GM12878 (cell line): Measurements from ENCODE around the gene ZNF785. TPM values are rescaled to one million over a fixed set of nuclear protein-coding genes. Genes with fewer than 3 reads are reported as not detected.
"Not testable (repeated sequence)": the region's sequence is repeated elsewhere in the genome, so short reads cannot be mapped to it uniquely, and the experiment has no call there.

ENCODE experiments used
- ATAC-seq: fragments of 200-7000 bp; cut with Tn5 transposase; 3 replicates; pipeline ENCODE4 v1.9.1; 2020; ENCODE audit warnings: mild to moderate bottlenecking, moderate library complexity
- BruUV-seq: library from RNA; stranded (reverse); fragments of 400-500 nt; replicated peaks from 2 replicates; lab custom pipeline; 2021; lab: Mats Ljungman, UMichigan
- CTCF ChIA-PET: fragments of 300-600 bp; sonication (Branson Sonifier 250); formaldehyde crosslinking; extraction: SDS; loops from one replicate; lab custom pipeline; 2021; ENCODE audit warnings: inconsistent platforms; lab: Yijun Ruan, JAX
- POLR2A ChIA-PET: fragments of 350-600 bp; formaldehyde crosslinking; extraction: SDS; loops from one replicate; lab custom pipeline; 2021; ENCODE audit warnings: inconsistent platforms; lab: Charles Lee
- RAD21 ChIA-PET: fragments of 300-600 bp; sonication (Branson Sonifier 250); formaldehyde crosslinking; loops from one replicate; lab custom pipeline; 2023; ENCODE audit warnings: antibody characterized with exemption; ENCODE audit not compliant: unreplicated experiment; lab: Charles Lee
- SMC1A ChIA-PET: fragments of 300-600 bp; sonication (Branson Sonifier 250); formaldehyde crosslinking; loops from one replicate; lab custom pipeline; 2023; ENCODE audit not compliant: unreplicated experiment, uncharacterized antibody; lab: Charles Lee
- DNase-seq: peaks from one replicate; pipeline ENCODE4 v3.0.0-alpha.2; 2011; ENCODE audit warnings: low read depth, low spot score
- FAIRE-seq: peaks from 3 replicates; lab custom pipeline; 2011; peaks lifted over from hg19 to GRCh38; lab: Jason Lieb, UNC
- H2AFZ ChIP-seq: 2 replicates; pipeline ENCODE4 v1.6.0; 2011; ENCODE audit warnings: low read depth, low read length, control low read depth; ENCODE audit not compliant: control insufficient read depth
- H3K27ac ChIP-seq: 2 replicates; pipeline ENCODE4 v1.5.1; 2011; ENCODE audit warnings: control low read depth; ENCODE audit not compliant: control insufficient read depth, insufficient read depth
- H3K27me3 ChIP-seq, 2 experiments: replicated peaks in 1 of 2; 2 replicates each; pipeline versions ENCODE4 v1.6.0 to v1.6.1; 2011; ENCODE audit warnings: low read length in 1 of 2; ENCODE audit not compliant: control insufficient read depth in 2 of 2, insufficient read depth in 2 of 2
- H3K36me3 ChIP-seq, 2 experiments: 2 replicates each; pipeline ENCODE4 v1.5.1; 2011; ENCODE audit warnings: low read length in 1 of 2; ENCODE audit not compliant: control insufficient read depth in 2 of 2, insufficient read depth in 2 of 2
- H3K4me1 ChIP-seq: 2 replicates; pipeline ENCODE4 v1.6.1; 2011; ENCODE audit warnings: mild to moderate bottlenecking, low read length, moderate library complexity, mixed read lengths; ENCODE audit not compliant: control insufficient read depth, insufficient read depth
- H3K4me2 ChIP-seq: 2 replicates; pipeline ENCODE4 v1.6.0; 2011; ENCODE audit warnings: control low read depth; ENCODE audit not compliant: control insufficient read depth, insufficient read depth
- H3K4me3 ChIP-seq: fragments of 200-600 bp; sonication (generic); 2 replicates; pipeline ENCODE4 v1.5.1; 2016
- H3K79me2 ChIP-seq: 2 replicates; pipeline ENCODE4 v1.6.0; 2011; ENCODE audit warnings: low read length; ENCODE audit not compliant: control insufficient read depth, insufficient read depth
- H3K9ac ChIP-seq: 2 replicates; pipeline ENCODE4 v1.8.0; 2011; ENCODE audit warnings: low read length, control low read depth, mixed read lengths; ENCODE audit not compliant: control insufficient read depth, insufficient read depth
- H3K9me3 ChIP-seq: replicated peaks from 3 replicates; pipeline ENCODE4 v1.5.1; 2011; ENCODE audit warnings: mild to moderate bottlenecking, low read length; ENCODE audit not compliant: control insufficient read depth, insufficient read depth
- H4K20me1 ChIP-seq: 2 replicates; pipeline ENCODE4 v1.6.0; 2011; ENCODE audit not compliant: control insufficient read depth, insufficient read depth
- BHLHE40 ChIP-seq, 2 experiments: fragments of 450-650 bp in 1 of 2; IDR thresholded peaks; 2 replicates each; pipeline ENCODE4 v1.6.1; 2011 to 2017; ENCODE audit warnings: low read depth in 2 of 2, borderline replicate concordance in 1 of 2, improper control_type of control experiment in 1 of 2, low read length in 1 of 2, mild to moderate bottlenecking in 1 of 2
- CBFB ChIP-seq: IDR thresholded peaks from 2 replicates; pipeline ENCODE4 v1.6.1; 2016; ENCODE audit warnings: antibody characterized with exemption, low read depth
- CHD4 ChIP-seq: fragments of 200-600 bp; sonication (generic); IDR thresholded peaks from 2 replicates; pipeline ENCODE4 v1.6.1; 2016; ENCODE audit warnings: mild to moderate bottlenecking
- ESRRA ChIP-seq: IDR thresholded peaks from 2 replicates; pipeline ENCODE4 v1.6.1; 2012; ENCODE audit warnings: mild to moderate bottlenecking, low read length, improper control_type of control experiment
- HDAC2 ChIP-seq: fragments of 200-600 bp; sonication (generic); IDR thresholded peaks from 2 replicates; pipeline ENCODE4 v1.6.1; 2017
- JUNB ChIP-seq: IDR thresholded peaks from 2 replicates; pipeline ENCODE4 v1.6.1; 2016; ENCODE audit warnings: antibody characterized with exemption, mild to moderate bottlenecking
- JUND ChIP-seq: IDR thresholded peaks from 2 replicates; pipeline ENCODE4 v1.6.1; 2012; ENCODE audit warnings: low read depth, mild to moderate bottlenecking, low read length, improper control_type of control experiment, moderate library complexity
- MTA3 ChIP-seq: IDR thresholded peaks from 2 replicates; pipeline ENCODE4 v1.6.1; 2012; ENCODE audit warnings: low read length, inconsistent platforms, borderline replicate concordance
- SIX5 ChIP-seq: IDR thresholded peaks from 2 replicates; pipeline ENCODE4 v1.6.1; 2011; ENCODE audit warnings: mild to moderate bottlenecking, low read depth, low read length, moderate library complexity; ENCODE audit not compliant: severe bottlenecking
- SMAD1 ChIP-seq: fragments of 450-650 bp; IDR thresholded peaks from 2 replicates; pipeline ENCODE4 v1.6.1; 2018; ENCODE audit warnings: mild to moderate bottlenecking, low read depth; ENCODE audit not compliant: partially characterized antibody
- TAF1 ChIP-seq: IDR thresholded peaks from 2 replicates; pipeline ENCODE4 v1.6.1; 2011; ENCODE audit warnings: mild to moderate bottlenecking, low read depth, low read length, borderline replicate concordance
- TARDBP ChIP-seq: IDR thresholded peaks from 2 replicates; pipeline ENCODE4 v1.6.1; 2016; ENCODE audit warnings: borderline replicate concordance
- WGBS: methylation state at CpG from one replicate; pipeline ENCODE4 v1.1.6; 2016; ENCODE audit warnings: low lambda C conversion rate; ENCODE audit not compliant: insufficient replicate concordance, insufficient coverage; ENCODE audit errors: missing lambda C conversion rate; 5-methylcytosine and 5-hydroxymethylcytosine counted together
- in situ Hi-C: fragments of 300-500 bp; cut with MboI; formaldehyde crosslinking; loops from 9 replicates; pipeline ENCODE4 v1.14.3; 2018; ENCODE audit warnings: mixed read lengths
- intact Hi-C: fragments of 100-400 bp; cut with micrococcal nuclease; formaldehyde crosslinking; loops from one replicate; pipeline ENCODE4 v1.14.2; 2022; ENCODE audit not compliant: unreplicated experiment
- polyA plus RNA-seq, 11 experiments: library from polyadenylated mRNA; depleted of rRNA in 4 of 11; unstranded in 6 of 11; stranded (reverse) in 5 of 11; fragments of >200 nt; fragmentation: Nextera tagmentation in 4 of 11; fragmentation: Illumina TruSeq in 1 of 11; extraction: Ambion mirVana in 4 of 11; extraction: Trizol in 1 of 11; gene quantifications; 1 replicate in 1 of 11; 2 replicates in 10 of 11; pipeline versions ENCODE4 v1.2.1 to v1.2.3, GENCODE V29; 2011 to 2016; ENCODE audit warnings: inconsistent platforms in 2 of 11, missing spikeins in 2 of 11, low read depth in 1 of 11
- total RNA-seq, 4 experiments: library from RNA; depleted of rRNA in 3 of 4; stranded (reverse); fragments of >200 nt in 3 of 4; fragmentation: Illumina TruSeq in 1 of 4; extraction: Trizol in 1 of 4; gene quantifications; 2 replicates each; pipeline versions ENCODE4 v1.2.1 to v1.2.3, GENCODE V29; 2013 to 2021
- TF ChIP-seq, protein P1 (sequence below): IDR thresholded peaks from 2 replicates; pipeline ENCODE4 v1.6.1; 2011; ENCODE audit warnings: borderline replicate concordance, low read depth, mild to moderate bottlenecking, moderate library complexity, mixed read lengths, low read length; ENCODE audit not compliant: insufficient read depth; ENCODE audit errors: extremely low read length
- TF ChIP-seq, protein P2 (sequence below): fragments of 450-650 bp; IDR thresholded peaks from 2 replicates; pipeline ENCODE4 v1.6.1; 2017; ENCODE audit warnings: mild to moderate bottlenecking, moderate library complexity

ZNF785 gene
- total and polyA plus RNA-seq, 10 of the 15 experiments (the other 5 are each of a cell fraction or from before 2014, with no cell fraction given): 0.87 to 11.5 (median 7.5) TPM

DNA sequence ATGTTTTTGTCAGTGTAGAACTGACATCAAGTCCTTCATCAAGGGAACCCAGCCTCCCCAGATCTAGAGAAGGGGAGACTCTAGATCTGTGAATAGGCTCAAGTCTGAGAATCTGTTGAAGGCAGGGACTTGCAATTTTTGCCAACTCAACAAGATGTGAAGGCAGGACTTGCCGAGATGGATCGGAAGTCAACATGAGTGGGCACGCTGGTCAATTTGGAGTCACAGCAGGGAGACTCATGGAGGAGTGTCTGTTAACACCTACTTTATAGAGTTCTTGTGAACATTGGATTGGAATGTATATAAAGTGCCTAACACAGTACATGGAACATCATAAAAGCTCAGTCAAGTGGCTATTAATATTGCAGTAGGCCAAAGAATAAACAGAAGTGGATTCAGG is 14.7 kb upstream of the ZNF785 start (continued):
- TF ChIP-seq CBFB (no peak), BHLHE40 (IDR thresholded peaks at IDR 0.05; ENCODE audit: borderline replicate concordance in 1 of 2, low read depth in 2 of 2, low read length in 1 of 2) (no peak)

DNA sequence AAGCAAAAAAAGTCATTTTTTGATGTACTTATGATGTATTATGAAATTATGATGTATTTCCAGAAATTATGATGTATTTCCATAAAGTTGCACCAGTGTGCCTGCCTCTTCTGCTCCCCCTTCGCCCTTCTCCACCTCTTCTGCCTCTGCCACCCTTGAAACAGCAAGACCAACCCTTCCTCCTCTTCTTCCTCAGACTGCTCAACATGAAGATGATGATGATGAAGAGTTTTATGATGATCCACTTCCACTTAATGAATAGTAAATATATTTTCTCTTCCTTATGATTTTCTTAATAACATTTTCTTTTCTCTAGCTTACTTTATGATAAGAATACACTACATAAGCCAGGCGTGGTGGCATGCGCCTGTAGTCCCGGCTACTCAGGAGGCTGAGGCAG is 7.4 kb upstream of the ZNF785 start:
- no peak for FAIRE-seq
- no peaks in the 10 kb centered on the region for H3K4me1 ChIP-seq

DNA sequence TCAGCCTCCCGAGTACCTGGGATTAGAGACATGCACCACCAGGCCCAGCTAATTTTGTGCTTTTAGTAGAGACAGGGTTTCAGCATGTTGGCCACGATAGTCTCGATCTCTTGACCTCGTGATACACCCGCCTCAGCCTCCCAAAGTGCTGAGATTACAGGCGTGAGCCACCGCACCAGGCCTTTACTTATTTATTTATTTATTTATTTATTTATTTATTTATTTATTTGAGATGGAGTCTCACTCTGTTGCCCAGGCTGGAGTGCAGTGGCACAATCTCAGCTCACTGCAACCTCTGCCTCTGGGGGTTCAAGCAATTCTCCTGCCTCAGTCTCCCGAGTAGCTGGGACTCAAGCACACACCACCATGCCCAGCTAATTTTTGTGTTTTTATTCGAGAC is 5.4 kb upstream of the ZNF785 start:
- H3K4me2 ChIP-seq, H3K4me3 ChIP-seq, H3K9me3 ChIP-seq, in situ Hi-C loops, H3K9ac ChIP-seq, H3K27ac ChIP-seq, H2AFZ ChIP-seq, intact Hi-C loops, H3K4me1 ChIP-seq, BruUV-seq, H4K20me1 ChIP-seq, H3K27me3 ChIP-seq, ATAC-seq, H3K36me3 ChIP-seq, DNase-seq, FAIRE-seq, CTCF ChIA-PET: not testable (repeated sequence)
- ChIA-PET SMC1A (interaction anchor here (0.6 to 0.8 kb wide), 2 partner anchors 93 to 499 kb away, joined by 3 read pairs; no protein-coding TSS in a partner anchor), RAD21 (interaction anchor here (0.8 kb wide), 1 partner anchor 25 kb away, joined by 3 read pairs; no protein-coding TSS in a partner anchor), POLR2A (interaction anchor here (0.6 to 1.0 kb wide), 2 partner anchors 39 to 59 kb away, joined by 3 to 4 read pairs; no protein-coding TSS in a partner anchor)
- WGBS: 99% methylated on average over 9 of the region's 9 CpGs
- H3K79me2 ChIP-seq: peaks cover 15% of the 10 kb centered on the region

More for the DNA sequence above, 7.4 kb upstream of the ZNF785 start:
- H2AFZ ChIP-seq: no peak overlapping the region
- DNase-seq (no peak), ATAC-seq (no peak)
- ChIA-PET CTCF (interaction anchor here (0.6 to 2.0 kb wide), 5 partner anchors 16 to 163 kb away, joined by 3 to 4 read pairs (median 3); partner anchors contain the start of gene DCTPP1), RAD21 (no interaction called here), POLR2A (interaction anchor here (0.6 to 1.0 kb wide), 6 partner anchors 9 to 101 kb away, joined by 3 to 9 read pairs (median 5); no protein-coding TSS in a partner anchor), SMC1A (interaction anchor here (0.8 to 8.6 kb wide), 5 partner anchors 16 to 161 kb away, joined by 3 to 64 read pairs (median 3); partner anchors contain the start of gene DCTPP1)
- no peak overlapping the region for H3K9ac ChIP-seq
- H3K9me3 ChIP-seq: no peaks in the 10 kb centered on the region
- H3K4me3 ChIP-seq: no peak overlapping the region
- WGBS: 78% methylated on average over 4 of the region's 4 CpGs
- no peaks in the 10 kb centered on the region for H3K27me3 ChIP-seq
- in situ Hi-C loops: no loop called here
- H3K27ac ChIP-seq: no peak overlapping the region
- no peaks in the 10 kb centered on the region; a peak in 1 of 4 replicates for H3K36me3 ChIP-seq
- intact Hi-C loops: no loop called here
- H3K4me2 ChIP-seq: no peak overlapping the region
- no peaks in the 10 kb centered on the region for H3K79me2 ChIP-seq
- no peaks in the 10 kb centered on the region for H4K20me1 ChIP-seq
- TF ChIP-seq, protein P1, sequence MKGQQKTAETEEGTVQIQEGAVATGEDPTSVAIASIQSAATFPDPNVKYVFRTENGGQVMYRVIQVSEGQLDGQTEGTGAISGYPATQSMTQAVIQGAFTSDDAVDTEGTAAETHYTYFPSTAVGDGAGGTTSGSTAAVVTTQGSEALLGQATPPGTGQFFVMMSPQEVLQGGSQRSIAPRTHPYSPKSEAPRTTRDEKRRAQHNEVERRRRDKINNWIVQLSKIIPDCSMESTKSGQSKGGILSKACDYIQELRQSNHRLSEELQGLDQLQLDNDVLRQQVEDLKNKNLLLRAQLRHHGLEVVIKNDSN: no peak
- TF ChIP-seq ESRRA (no peak), MTA3 (no peak), HDAC2 (no peak), JUNB (no peak), JUND (no peak), TARDBP (no peak), SIX5 (no peak), CHD4 (no peak), SMAD1 (no peak), TAF1 (no peak)
- TF ChIP-seq, protein P2, sequence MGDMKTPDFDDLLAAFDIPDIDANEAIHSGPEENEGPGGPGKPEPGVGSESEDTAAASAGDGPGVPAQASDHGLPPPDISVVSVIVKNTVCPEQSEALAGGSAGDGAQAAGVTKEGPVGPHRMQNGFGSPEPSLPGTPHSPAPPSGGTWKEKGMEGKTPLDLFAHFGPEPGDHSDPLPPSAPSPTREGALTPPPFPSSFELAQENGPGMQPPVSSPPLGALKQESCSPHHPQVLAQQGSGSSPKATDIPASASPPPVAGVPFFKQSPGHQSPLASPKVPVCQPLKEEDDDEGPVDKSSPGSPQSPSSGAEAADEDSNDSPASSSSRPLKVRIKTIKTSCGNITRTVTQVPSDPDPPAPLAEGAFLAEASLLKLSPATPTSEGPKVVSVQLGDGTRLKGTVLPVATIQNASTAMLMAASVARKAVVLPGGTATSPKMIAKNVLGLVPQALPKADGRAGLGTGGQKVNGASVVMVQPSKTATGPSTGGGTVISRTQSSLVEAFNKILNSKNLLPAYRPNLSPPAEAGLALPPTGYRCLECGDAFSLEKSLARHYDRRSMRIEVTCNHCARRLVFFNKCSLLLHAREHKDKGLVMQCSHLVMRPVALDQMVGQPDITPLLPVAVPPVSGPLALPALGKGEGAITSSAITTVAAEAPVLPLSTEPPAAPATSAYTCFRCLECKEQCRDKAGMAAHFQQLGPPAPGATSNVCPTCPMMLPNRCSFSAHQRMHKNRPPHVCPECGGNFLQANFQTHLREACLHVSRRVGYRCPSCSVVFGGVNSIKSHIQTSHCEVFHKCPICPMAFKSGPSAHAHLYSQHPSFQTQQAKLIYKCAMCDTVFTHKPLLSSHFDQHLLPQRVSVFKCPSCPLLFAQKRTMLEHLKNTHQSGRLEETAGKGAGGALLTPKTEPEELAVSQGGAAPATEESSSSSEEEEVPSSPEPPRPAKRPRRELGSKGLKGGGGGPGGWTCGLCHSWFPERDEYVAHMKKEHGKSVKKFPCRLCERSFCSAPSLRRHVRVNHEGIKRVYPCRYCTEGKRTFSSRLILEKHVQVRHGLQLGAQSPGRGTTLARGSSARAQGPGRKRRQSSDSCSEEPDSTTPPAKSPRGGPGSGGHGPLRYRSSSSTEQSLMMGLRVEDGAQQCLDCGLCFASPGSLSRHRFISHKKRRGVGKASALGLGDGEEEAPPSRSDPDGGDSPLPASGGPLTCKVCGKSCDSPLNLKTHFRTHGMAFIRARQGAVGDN: no peak
- TF ChIP-seq, all 136 proteins: peak for 0
- BruUV-seq: no TSS peak
